Panc1 (cell line): Measurements from ENCODE around the gene SULT1C3. TPM values are rescaled to one million over a fixed set of nuclear protein-coding genes. Genes with fewer than 3 reads are reported as not detected.

ENCODE experiments used
- ATAC-seq: fragments of 200-7000 bp; cut with Tn5 transposase; 2 replicates; pipeline ENCODE4 v1.9.1; 2020; ENCODE audit warnings: mild to moderate bottlenecking, moderate library complexity
- BruUV-seq: library from RNA; stranded (reverse); fragments of 400-500 nt; replicated peaks from 2 replicates; lab custom pipeline; 2021; lab: Mats Ljungman, UMichigan
- CTCF ChIA-PET: fragments of 300-600 bp; sonication (Branson Sonifier 250); formaldehyde crosslinking; loops from one replicate; lab custom pipeline; 2022; ENCODE audit warnings: antibody characterized with exemption; lab: Charles Lee
- POLR2A ChIA-PET: fragments of 300-600 bp; sonication (Branson Sonifier 250); formaldehyde crosslinking; loops from one replicate; lab custom pipeline; 2022; ENCODE audit warnings: antibody characterized with exemption; lab: Charles Lee
- DNase-seq: peaks from one replicate; pipeline ENCODE4 v3.0.0-alpha.2; 2010; ENCODE audit warnings: low read depth, low spot score
- H3K27ac ChIP-seq: 2 replicates; pipeline ENCODE4 v1.5.1; 2011; ENCODE audit warnings: mild to moderate bottlenecking, low read length, inconsistent platforms
- H3K27me3 ChIP-seq: fragments of 200-500 bp; sonication (Bioruptor generic); 2 replicates; pipeline ENCODE4 v1.6.0; 2014; ENCODE audit warnings: low read length, inconsistent platforms; ENCODE audit not compliant: control insufficient read depth, insufficient read depth
- H3K36me3 ChIP-seq: fragments of 200-500 bp; sonication (Bioruptor generic); 2 replicates; pipeline ENCODE4 v1.5.1; 2014; ENCODE audit warnings: inconsistent platforms, mild to moderate bottlenecking, low read length, moderate library complexity; ENCODE audit not compliant: control insufficient read depth, insufficient read depth
- H3K4me1 ChIP-seq: 2 replicates; pipeline ENCODE4 v1.5.1; 2011; ENCODE audit warnings: inconsistent platforms, mild to moderate bottlenecking, low read length, moderate library complexity; ENCODE audit not compliant: control insufficient read depth, insufficient read depth
- H3K4me3 ChIP-seq, 2 experiments: 2 replicates each; pipeline ENCODE4 v1.5.1; 2011 to 2012; ENCODE audit warnings: low read depth in 2 of 2, low read length in 2 of 2, mild to moderate bottlenecking in 2 of 2, inconsistent platforms in 1 of 2, moderate library complexity in 1 of 2
- H3K9me3 ChIP-seq: fragments of 200-500 bp; sonication (Bioruptor generic); 2 replicates; pipeline ENCODE4 v1.5.1; 2014; ENCODE audit warnings: low read depth, mild to moderate bottlenecking, inconsistent platforms, low read length, moderate library complexity; ENCODE audit not compliant: control insufficient read depth, insufficient read depth
- POLR2AphosphoS5 ChIP-seq: IDR thresholded peaks from 2 replicates; pipeline ENCODE4 v1.6.1; 2012; ENCODE audit warnings: mild to moderate bottlenecking, low read depth, low read length, moderate library complexity
- SIN3A ChIP-seq: IDR thresholded peaks from 2 replicates; pipeline ENCODE4 v1.6.1; 2012; ENCODE audit warnings: low read depth, mild to moderate bottlenecking, low read length, moderate library complexity, borderline replicate concordance; ENCODE audit not compliant: insufficient read depth
- TCF7L2 ChIP-seq: IDR thresholded peaks from 2 replicates; pipeline ENCODE4 v1.6.1; 2011; ENCODE audit warnings: mild to moderate bottlenecking, low read depth, low read length, inconsistent platforms
- in situ Hi-C: cut with HindIII; loops from 2 replicates; pipeline ENCODE4 v1.10.0; 2016; ENCODE audit warnings: low sequenced_read_pairs, low pct_unique_long_range_greater_than_20kb
- intact Hi-C: fragments of 100-400 bp; cut with micrococcal nuclease; formaldehyde crosslinking; loops from one replicate; pipeline ENCODE4 v1.10.0; 2022; ENCODE audit not compliant: unreplicated experiment
- total RNA-seq: library from RNA; stranded (reverse); gene quantifications from one replicate; pipeline ENCODE4 v1.2.1, GENCODE V29; 2021; ENCODE audit not compliant: unreplicated experiment
- TF ChIP-seq, protein P1 (sequence below), 2 experiments: IDR thresholded peaks; 2 replicates each; pipeline ENCODE4 v1.6.1; 2011 to 2012; ENCODE audit warnings: low read depth in 2 of 2, control low read depth in 1 of 2, low read length in 1 of 2, mild to moderate bottlenecking in 1 of 2, moderate library complexity in 1 of 2; ENCODE audit not compliant: insufficient read depth in 1 of 2
- TF ChIP-seq, protein P2 (sequence below): fragments of 450-650 bp; IDR thresholded peaks from 2 replicates; pipeline ENCODE4 v1.5.1; 2017; ENCODE audit warnings: mild to moderate bottlenecking

SULT1C3 gene
- total RNA-seq, 1 experiment from 2014 or later, result not detected

DNA sequence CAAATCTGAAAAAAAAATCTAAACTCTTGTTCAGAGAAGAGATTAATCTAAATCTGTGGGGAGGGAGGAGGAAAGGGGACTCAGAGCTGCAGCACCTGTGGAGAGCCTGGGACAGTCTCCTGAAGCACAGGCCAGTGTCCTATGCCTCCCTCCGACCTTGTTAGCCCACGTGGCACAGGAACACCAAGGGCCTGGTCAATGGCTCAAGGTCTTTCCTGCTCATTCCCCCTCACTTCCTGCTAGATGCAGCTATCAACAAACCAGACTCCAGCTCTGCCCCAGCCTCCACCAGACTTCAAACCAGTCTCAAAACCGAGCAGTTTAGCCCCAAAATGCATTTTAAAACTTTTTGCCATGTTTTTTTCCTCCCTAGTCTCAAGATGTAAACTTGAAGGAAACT, 20.1 kb upstream of the SULT1C3 start:
- no peak for TF ChIP-seq POLR2AphosphoS5
- TF ChIP-seq SIN3A, result no peak
- TF ChIP-seq TCF7L2, result no peak
- TF ChIP-seq, protein P1, sequence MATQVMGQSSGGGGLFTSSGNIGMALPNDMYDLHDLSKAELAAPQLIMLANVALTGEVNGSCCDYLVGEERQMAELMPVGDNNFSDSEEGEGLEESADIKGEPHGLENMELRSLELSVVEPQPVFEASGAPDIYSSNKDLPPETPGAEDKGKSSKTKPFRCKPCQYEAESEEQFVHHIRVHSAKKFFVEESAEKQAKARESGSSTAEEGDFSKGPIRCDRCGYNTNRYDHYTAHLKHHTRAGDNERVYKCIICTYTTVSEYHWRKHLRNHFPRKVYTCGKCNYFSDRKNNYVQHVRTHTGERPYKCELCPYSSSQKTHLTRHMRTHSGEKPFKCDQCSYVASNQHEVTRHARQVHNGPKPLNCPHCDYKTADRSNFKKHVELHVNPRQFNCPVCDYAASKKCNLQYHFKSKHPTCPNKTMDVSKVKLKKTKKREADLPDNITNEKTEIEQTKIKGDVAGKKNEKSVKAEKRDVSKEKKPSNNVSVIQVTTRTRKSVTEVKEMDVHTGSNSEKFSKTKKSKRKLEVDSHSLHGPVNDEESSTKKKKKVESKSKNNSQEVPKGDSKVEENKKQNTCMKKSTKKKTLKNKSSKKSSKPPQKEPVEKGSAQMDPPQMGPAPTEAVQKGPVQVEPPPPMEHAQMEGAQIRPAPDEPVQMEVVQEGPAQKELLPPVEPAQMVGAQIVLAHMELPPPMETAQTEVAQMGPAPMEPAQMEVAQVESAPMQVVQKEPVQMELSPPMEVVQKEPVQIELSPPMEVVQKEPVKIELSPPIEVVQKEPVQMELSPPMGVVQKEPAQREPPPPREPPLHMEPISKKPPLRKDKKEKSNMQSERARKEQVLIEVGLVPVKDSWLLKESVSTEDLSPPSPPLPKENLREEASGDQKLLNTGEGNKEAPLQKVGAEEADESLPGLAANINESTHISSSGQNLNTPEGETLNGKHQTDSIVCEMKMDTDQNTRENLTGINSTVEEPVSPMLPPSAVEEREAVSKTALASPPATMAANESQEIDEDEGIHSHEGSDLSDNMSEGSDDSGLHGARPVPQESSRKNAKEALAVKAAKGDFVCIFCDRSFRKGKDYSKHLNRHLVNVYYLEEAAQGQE (IDR thresholded peaks at IDR 0.05; ENCODE audit: insufficient read depth in 1 of 2, low read depth in 2 of 2, low read length in 1 of 2), result no peak
- TF ChIP-seq, protein P2, sequence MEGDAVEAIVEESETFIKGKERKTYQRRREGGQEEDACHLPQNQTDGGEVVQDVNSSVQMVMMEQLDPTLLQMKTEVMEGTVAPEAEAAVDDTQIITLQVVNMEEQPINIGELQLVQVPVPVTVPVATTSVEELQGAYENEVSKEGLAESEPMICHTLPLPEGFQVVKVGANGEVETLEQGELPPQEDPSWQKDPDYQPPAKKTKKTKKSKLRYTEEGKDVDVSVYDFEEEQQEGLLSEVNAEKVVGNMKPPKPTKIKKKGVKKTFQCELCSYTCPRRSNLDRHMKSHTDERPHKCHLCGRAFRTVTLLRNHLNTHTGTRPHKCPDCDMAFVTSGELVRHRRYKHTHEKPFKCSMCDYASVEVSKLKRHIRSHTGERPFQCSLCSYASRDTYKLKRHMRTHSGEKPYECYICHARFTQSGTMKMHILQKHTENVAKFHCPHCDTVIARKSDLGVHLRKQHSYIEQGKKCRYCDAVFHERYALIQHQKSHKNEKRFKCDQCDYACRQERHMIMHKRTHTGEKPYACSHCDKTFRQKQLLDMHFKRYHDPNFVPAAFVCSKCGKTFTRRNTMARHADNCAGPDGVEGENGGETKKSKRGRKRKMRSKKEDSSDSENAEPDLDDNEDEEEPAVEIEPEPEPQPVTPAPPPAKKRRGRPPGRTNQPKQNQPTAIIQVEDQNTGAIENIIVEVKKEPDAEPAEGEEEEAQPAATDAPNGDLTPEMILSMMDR, result no peak
- BruUV-seq, result no TSS peak
- intact Hi-C loops, result loop anchor here (10.0 kb wide), 1 partner anchor 365 kb away; no protein-coding TSS in a partner anchor
- Histone ChIP-seq H3K36me3 (no peaks in the 10 kb centered on the region), H3K9me3 (no peaks in the 10 kb centered on the region), H3K4me3 (no peak overlapping the region), H3K27me3 (no peaks in the 10 kb centered on the region), H3K4me1 (no peaks in the 10 kb centered on the region; the same call in 1 of the 2 replicates), H3K27ac (no peak overlapping the region)
- in situ Hi-C loops, result no loop called here
- no peak for DNase-seq
- CTCF ChIA-PET, result no interaction called here
- POLR2A ChIA-PET, result no interaction called here
- no peak for ATAC-seq

DNA sequence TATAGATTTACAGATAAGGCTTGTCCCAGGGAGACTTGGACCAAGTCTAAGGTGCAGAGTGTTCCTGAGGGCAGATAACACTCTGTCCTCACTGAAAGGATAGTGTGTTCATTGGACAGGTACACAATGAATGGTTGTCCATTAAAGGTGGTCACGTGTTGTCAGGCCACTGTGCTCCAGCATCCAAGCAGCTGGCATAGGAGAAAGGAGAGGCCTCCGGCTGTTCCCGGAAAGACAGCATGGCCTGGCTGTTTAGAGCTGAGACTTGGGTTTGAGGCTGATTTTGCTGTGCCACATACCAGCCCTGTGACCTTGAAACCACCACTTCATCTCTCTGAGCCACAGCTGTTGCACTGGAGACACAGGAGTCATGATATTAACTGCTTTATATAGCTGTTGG, 19.6 kb upstream of the SULT1C3 start:
- no peaks in the 10 kb centered on the region for H3K36me3 ChIP-seq
- CTCF ChIA-PET, result no interaction called here
- no TSS peak for BruUV-seq
- intact Hi-C loops, result no loop called here
- in situ Hi-C loops, result no loop called here
- no peaks in the 10 kb centered on the region for H3K27me3 ChIP-seq
- DNase-seq, result no peak
- no peak for ATAC-seq
- TF ChIP-seq TCF7L2, result no peak
- TF ChIP-seq, protein P2, result no peak
- TF ChIP-seq POLR2AphosphoS5, result no peak
- no peak for TF ChIP-seq SIN3A
- TF ChIP-seq, protein P1 (IDR thresholded peaks at IDR 0.05; ENCODE audit: insufficient read depth in 1 of 2, low read depth in 2 of 2, low read length in 1 of 2), result no peak
- no peak overlapping the region for H3K27ac ChIP-seq
- POLR2A ChIA-PET, result no interaction called here
- no peak overlapping the region for H3K4me3 ChIP-seq
- H3K4me1 ChIP-seq, result no peaks in the 10 kb centered on the region; the same call in 1 of the 2 replicates
- H3K9me3 ChIP-seq, result no peaks in the 10 kb centered on the region
